Activated CD4-positive, alpha-beta T cell treated with anti-CD3 and anti-CD28 coated beads, Interleukin-2, amount 10 ng/mL, durations not matched to agents 7 days and 5 days (primary cell): Measurements from ENCODE around the gene BAIAP2L2. TPM values are rescaled to one million over a fixed set of nuclear protein-coding genes. Genes with fewer than 3 reads are reported as not detected.
"Not testable (repeated sequence)": the region's sequence is repeated elsewhere in the genome, so short reads cannot be mapped to it uniquely, and the experiment has no call there.

Experiments used
- CTCF ChIA-PET: fragments of 350-600 bp; sonication (Branson Sonifier 250); formaldehyde crosslinking; loops from one replicate; lab custom pipeline; 2021; ENCODE audit warnings: antibody characterized with exemption; lab: Charles Lee
- POLR2A ChIA-PET: fragments of 350-600 bp; sonication (Branson Sonifier 250); formaldehyde crosslinking; loops from one replicate; lab custom pipeline; 2021; ENCODE audit warnings: antibody characterized with exemption; lab: Charles Lee
- DNase-seq: peaks from one replicate; pipeline ENCODE4 v3.0.0-alpha.2; 2020
- H3K27ac Mint-ChIP-seq: one replicate; pipeline ENCODE4 v1.8.0; 2021; ENCODE audit warnings: mild to moderate bottlenecking, moderate library complexity, mixed read lengths
- H3K27me3 Mint-ChIP-seq: one replicate; pipeline ENCODE4 v1.8.0; 2021; ENCODE audit warnings: mixed read lengths
- H3K36me3 Mint-ChIP-seq: one replicate; pipeline ENCODE4 v1.8.0; 2021; ENCODE audit warnings: low read depth, mixed read lengths
- H3K4me1 Mint-ChIP-seq: one replicate; pipeline ENCODE4 v1.8.0; 2021; ENCODE audit warnings: mixed read lengths
- H3K4me3 Mint-ChIP-seq: one replicate; pipeline ENCODE4 v1.8.0; 2021; ENCODE audit warnings: mild to moderate bottlenecking, moderate library complexity, mixed read lengths
- H3K9me3 Mint-ChIP-seq: one replicate; pipeline ENCODE4 v1.8.0; 2021; ENCODE audit warnings: mixed read lengths
- total RNA-seq, 2 experiments: library from RNA; stranded (reverse); gene quantifications; one replicate each; pipeline ENCODE4 v1.2.3, GENCODE V29; 2021

BAIAP2L2 gene
- total RNA-seq, 2 experiments from 2014 or later: 0.50 to 0.55 TPM

- Mint-ChIP-seq H3K27me3 (no peaks in the 10 kb centered on the region), H3K4me1 (peaks cover 5% of the 10 kb centered on the region), H3K9me3 (no peaks in the 10 kb centered on the region), H3K27ac (no peak overlapping the region), H3K36me3 (no peaks in the 10 kb centered on the region), H3K4me3 (no peak overlapping the region)
- ChIA-PET POLR2A (no interaction called here), CTCF (interaction anchor here (0.5 to 1.2 kb wide), 2 partner anchors 12 to 85 kb away, joined by 3 read pairs; no protein-coding TSS in a partner anchor)
- DNase-seq: no peak
These were observed 14.6 kb upstream of the BAIAP2L2 start for GRCh38 chr22:38125038-38125610.

DNA sequence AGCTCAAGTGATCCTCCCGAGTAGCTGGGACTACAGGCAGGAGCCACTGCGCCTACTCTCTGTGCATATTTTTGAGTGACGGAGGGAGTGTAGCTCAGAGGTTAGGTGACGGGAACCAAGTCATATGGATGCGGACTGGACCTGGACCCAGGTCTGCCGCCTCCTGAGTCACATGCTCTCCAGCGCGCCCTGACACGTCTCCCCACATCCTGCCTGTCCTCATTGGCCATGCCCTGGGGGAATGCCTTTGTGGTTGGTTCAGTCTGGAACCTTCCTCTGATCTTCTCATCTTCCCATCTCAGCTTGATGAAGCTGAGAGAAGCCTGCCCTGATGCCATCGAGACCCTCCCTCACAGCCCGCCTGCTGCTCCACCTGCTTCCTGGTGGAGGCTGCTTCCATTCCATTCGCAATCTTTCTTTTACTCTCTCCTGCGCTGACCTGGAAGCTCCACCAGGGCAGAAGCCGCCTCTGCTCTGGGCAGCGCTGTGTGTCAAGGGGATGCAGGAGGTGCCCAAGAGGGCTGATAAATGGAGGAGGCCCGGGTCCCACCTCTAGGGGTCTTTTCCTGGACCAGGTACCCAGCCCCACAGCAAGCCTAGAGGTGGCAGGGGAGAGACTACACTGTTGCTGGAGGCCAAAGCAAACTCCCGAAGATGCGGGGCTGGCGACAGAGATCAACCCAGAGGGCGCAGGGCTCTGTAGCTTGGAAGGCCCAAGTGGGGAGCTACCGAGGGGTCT, 13.9 kb upstream of the BAIAP2L2 start:
- H3K9me3 Mint-ChIP-seq: no peaks in the 10 kb centered on the region
- H3K4me1 Mint-ChIP-seq: peaks cover 5% of the 10 kb centered on the region

GRCh38 chr22:38122616-38123015, 12.1 kb upstream of the BAIAP2L2 start:
- Mint-ChIP-seq H3K36me3 (no peaks in the 10 kb centered on the region), H3K4me3 (no peak overlapping the region), H3K4me1 (peaks cover 5% of the 10 kb centered on the region), H3K27me3 (no peaks in the 10 kb centered on the region), H3K27ac (no peak overlapping the region), H3K9me3 (no peaks in the 10 kb centered on the region)
- ChIA-PET POLR2A (no interaction called here), CTCF (interaction anchor here (0.6 to 1.0 kb wide), 2 partner anchors 9 to 79 kb away, joined by 3 to 4 read pairs; no protein-coding TSS in a partner anchor)
- DNase-seq: no peak

More for the DNA sequence above, 13.9 kb upstream of the BAIAP2L2 start:
- ChIA-PET CTCF (interaction anchor here (0.5 to 1.2 kb wide), 3 partner anchors 12 to 639 kb away, joined by 3 to 5 read pairs (median 3); no protein-coding TSS in a partner anchor), POLR2A (no interaction called here)
- Mint-ChIP-seq H3K27ac (peak overlapping the region; percentile 9), H3K36me3 (no peaks in the 10 kb centered on the region), H3K4me3 (no peak overlapping the region), H3K27me3 (no peaks in the 10 kb centered on the region)
- DNase-seq: no peak

- Mint-ChIP-seq H3K4me1 (peaks cover 5% of the 10 kb centered on the region), H3K27ac (no peak overlapping the region), H3K27me3 (no peaks in the 10 kb centered on the region), H3K9me3 (no peaks in the 10 kb centered on the region), H3K4me3 (no peak overlapping the region), H3K36me3 (no peaks in the 10 kb centered on the region)
- ChIA-PET CTCF (no interaction called here), POLR2A (no interaction called here)
- DNase-seq: no peak
These were observed 10.1 kb upstream of the BAIAP2L2 start for GRCh38 chr22:38120359-38121110.

DNA sequence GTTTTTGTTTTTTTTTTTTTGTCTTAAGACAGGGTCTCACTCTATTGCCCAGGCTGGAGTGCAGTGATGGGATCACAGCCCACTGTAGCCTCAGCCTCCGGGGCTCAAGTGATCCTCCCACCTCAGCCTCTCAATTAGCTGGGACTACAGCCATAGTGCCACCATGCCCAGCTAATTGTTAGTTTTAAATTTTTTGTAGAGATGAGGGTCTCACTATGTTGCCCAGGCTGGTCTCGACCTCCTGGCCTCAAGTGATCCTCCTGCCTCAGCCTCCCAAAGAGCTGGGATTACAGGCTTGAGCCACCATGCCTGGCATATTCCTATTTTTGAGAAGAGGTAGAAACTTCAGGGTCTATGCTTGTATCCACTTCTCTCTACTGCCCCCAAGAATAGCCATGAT, 8.3 kb upstream of the BAIAP2L2 start:
- H3K4me3 Mint-ChIP-seq, H3K27ac Mint-ChIP-seq, CTCF ChIA-PET, H3K9me3 Mint-ChIP-seq, POLR2A ChIA-PET, H3K36me3 Mint-ChIP-seq, H3K4me1 Mint-ChIP-seq, DNase-seq, H3K27me3 Mint-ChIP-seq: not testable (repeated sequence)

DNA sequence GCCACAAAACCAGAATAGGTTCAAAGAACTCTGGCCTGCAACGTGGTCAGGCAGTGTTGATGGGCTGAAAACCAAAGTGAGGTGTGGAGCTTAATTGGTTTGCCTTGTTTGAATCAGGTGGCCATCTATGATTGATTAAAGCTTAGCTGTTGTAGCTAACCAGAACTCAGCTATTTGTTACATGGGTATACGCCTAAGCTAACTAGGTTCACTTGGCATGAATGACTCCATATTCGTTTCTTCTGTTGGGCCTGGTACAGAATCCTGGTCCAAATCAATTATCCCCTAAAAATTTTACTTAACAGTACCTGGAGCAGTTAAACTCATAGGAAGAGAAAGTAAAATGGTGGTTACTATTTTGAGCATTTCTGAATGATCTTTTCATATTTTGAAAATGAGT, 7.7 kb upstream of the BAIAP2L2 start:
- Mint-ChIP-seq H3K4me1 (no peaks in the 10 kb centered on the region), H3K4me3 (no peak overlapping the region), H3K27me3 (no peaks in the 10 kb centered on the region), H3K27ac (no peak overlapping the region), H3K36me3 (no peaks in the 10 kb centered on the region), H3K9me3 (no peaks in the 10 kb centered on the region)
- ChIA-PET POLR2A (no interaction called here), CTCF (no interaction called here)
- DNase-seq: no peak

- H3K27ac Mint-ChIP-seq, H3K36me3 Mint-ChIP-seq, H3K27me3 Mint-ChIP-seq, DNase-seq, CTCF ChIA-PET, POLR2A ChIA-PET, H3K4me3 Mint-ChIP-seq, H3K9me3 Mint-ChIP-seq, H3K4me1 Mint-ChIP-seq: not testable (repeated sequence)
These were observed 7.1 kb upstream of the BAIAP2L2 start for GRCh38 chr22:38117556-38117955.

DNA sequence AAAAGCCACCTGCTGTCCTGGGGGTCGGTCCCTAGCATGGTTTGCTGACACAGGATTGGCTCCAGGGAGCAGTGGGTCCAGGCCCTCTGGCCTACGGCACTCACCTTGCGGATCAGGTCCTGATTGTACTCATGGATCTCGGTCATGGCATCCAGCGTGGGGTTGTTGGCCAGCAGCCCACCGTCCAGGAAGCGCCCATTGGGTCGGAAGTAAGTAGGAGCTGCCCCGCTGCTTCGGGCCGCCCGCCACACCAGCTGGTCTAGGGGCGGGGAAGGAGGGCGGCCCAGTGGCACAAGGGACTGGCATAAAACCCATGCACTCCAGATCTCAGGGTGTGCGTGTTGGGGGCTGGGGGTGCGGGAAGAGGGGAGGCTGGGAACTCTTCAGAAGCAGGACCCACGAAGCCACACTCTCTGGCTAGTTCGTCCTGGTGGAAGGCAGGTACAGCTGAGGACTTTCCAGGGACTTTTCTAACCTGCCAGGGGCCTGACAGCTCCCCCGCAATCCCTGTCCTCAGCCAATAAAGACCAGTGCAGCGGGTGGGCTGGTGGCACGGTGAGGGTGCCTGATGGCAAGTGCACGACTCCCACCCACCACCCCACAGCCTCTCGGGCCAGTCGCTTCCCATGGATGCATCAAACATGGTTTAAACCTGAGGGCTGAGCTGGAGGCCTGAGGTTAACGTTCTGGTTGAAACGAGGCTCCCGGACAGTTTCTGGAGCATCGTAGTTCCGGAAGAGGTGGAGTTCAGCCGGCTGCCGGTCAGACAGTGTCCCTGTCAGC, 5.1 kb upstream of the BAIAP2L2 start:
- POLR2A ChIA-PET: interaction anchor here (0.6 kb wide), 1 partner anchor 21 kb away, joined by 3 read pairs; no protein-coding TSS in a partner anchor

GRCh38 chr22:38114484-38115398, 4.3 kb upstream of the BAIAP2L2 start:
- Mint-ChIP-seq H3K9me3 (no peaks in the 10 kb centered on the region), H3K36me3 (peaks cover 1% of the 10 kb centered on the region), H3K27me3 (no peaks in the 10 kb centered on the region), H3K4me3 (no peak overlapping the region), H3K27ac (no peak overlapping the region), H3K4me1 (no peaks in the 10 kb centered on the region)
- CTCF ChIA-PET: interaction anchor here (0.6 to 1.7 kb wide), 5 partner anchors 7 to 159 kb away, joined by 3 to 7 read pairs (median 4); no protein-coding TSS in a partner anchor
- POLR2A ChIA-PET: no interaction called here
- DNase-seq: peak; percentile 82

More for the DNA sequence above, 5.1 kb upstream of the BAIAP2L2 start:
- Mint-ChIP-seq H3K9me3 (no peaks in the 10 kb centered on the region), H3K27ac (no peak overlapping the region), H3K36me3 (peaks cover 1% of the 10 kb centered on the region), H3K4me3 (no peak overlapping the region), H3K4me1 (no peaks in the 10 kb centered on the region), H3K27me3 (no peaks in the 10 kb centered on the region)
- DNase-seq: no peak
- CTCF ChIA-PET: no interaction called here

- no peaks in the 10 kb centered on the region for H3K9me3 Mint-ChIP-seq
- no peaks in the 10 kb centered on the region for H3K27me3 Mint-ChIP-seq
- peaks cover 1% of the 10 kb centered on the region for H3K36me3 Mint-ChIP-seq
- DNase-seq: no peak
- no peak overlapping the region for H3K4me3 Mint-ChIP-seq
- POLR2A ChIA-PET: no interaction called here
- no peak overlapping the region for H3K27ac Mint-ChIP-seq
- CTCF ChIA-PET: no interaction called here
- H3K4me1 Mint-ChIP-seq: no peaks in the 10 kb centered on the region
These were observed 1.9 kb upstream of the BAIAP2L2 start for GRCh38 chr22:38112381-38112780.

DNA sequence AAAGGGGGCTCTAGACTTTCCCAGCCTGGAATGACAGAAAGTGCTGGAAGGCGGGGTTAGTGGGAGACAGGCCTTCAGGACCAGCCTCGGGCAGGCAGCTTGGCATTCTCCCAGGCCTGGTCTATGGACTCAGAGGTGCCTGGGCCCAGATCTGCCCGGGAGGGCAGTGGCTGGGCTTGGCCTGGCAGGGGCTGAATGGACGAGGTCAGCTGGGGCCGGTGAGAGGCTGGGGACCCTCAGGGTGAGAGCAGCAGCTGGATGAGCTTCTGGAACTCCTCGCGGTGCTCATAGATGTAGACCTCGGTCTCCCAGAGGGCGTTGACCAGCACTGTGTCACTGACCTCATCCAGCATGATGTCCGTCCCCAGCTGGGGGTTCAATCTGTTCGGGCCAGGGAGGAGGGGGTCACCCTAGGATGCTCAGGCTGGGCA, 1.5 kb upstream of the BAIAP2L2 start:
- ChIA-PET POLR2A (no interaction called here), CTCF (no interaction called here)
- no peaks in the 10 kb centered on the region for H3K4me1 Mint-ChIP-seq
- no peak overlapping the region for H3K27ac Mint-ChIP-seq
- peaks cover 1% of the 10 kb centered on the region for H3K36me3 Mint-ChIP-seq
- DNase-seq: no peak
- no peaks in the 10 kb centered on the region for H3K9me3 Mint-ChIP-seq
- H3K4me3 Mint-ChIP-seq: no peak overlapping the region
- no peaks in the 10 kb centered on the region for H3K27me3 Mint-ChIP-seq
